ENCODE measurements around the gene FAM118B.

DNA sequence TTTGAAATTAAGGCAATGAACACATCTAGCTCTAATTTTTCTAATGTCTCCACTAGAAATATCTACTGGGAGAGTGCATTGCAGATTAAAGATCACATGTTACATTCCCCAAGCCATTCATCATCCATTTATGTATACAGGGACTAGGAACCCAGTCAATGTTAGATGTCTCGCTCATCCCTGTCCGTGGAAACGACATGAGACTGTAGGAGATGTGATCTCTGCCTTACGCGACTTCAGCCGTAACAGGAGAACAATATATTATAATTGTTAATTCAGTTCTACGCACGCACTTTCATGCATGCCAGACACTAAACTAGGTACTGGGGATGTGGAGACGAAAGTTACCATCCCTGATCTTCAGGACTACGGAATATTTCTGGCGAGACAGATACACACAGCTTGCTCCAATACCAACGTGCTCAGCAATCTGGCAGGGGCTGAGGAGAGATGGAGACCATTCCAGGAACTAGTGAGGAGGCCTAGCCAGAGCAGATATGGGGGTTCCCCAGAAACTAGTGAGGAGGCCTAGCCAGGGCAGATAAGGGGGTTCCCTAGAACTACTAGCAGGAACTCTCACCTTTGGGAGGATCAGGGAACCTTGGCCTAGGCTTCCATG lies 93.0 kb downstream of the FAM118B start:
- TF ChIP-seq CREB1 (IDR thresholded peaks at IDR 0.05; ENCODE audit: low read depth), result no peak
- no peak for TF ChIP-seq CEBPB (IDR thresholded peaks at IDR 0.05)
- TF ChIP-seq EGR1 (IDR thresholded peaks at IDR 0.05), result no peak
- TF ChIP-seq EP300 (IDR thresholded peaks at IDR 0.05; ENCODE audit: borderline replicate concordance), result no peak
- no peak for TF ChIP-seq FOXM1 (IDR thresholded peaks at IDR 0.05; ENCODE audit: borderline replicate concordance, low read depth)
